Gastrocnemius medialis (tissue), 4 donors: ENCODE measurements around the gene NXPH3.

Experiments used
- CTCF ChIP-seq, 5 experiments: fragments of 450-650 bp in 3 of 5; fragments of 200-600 bp in 2 of 5; sonication (generic) in 2 of 5; IDR thresholded peaks in 4 of 5; conservative IDR thresholded peaks in 1 of 5; 1 replicate in 4 of 5; 2 replicates in 1 of 5; pipeline ENCODE4 v1.5.1; 2016 to 2019; ENCODE audit warnings: antibody characterized with exemption in 5 of 5, mild to moderate bottlenecking in 3 of 5, moderate library complexity in 3 of 5
- POLR2A ChIP-seq, 2 donors: fragments of 450-650 bp; IDR thresholded peaks; one replicate each; pipeline ENCODE4 v1.6.1; 2017; ENCODE audit warnings: antibody characterized with exemption in 2 of 2, mild to moderate bottlenecking in 2 of 2, moderate library complexity in 2 of 2

DNA sequence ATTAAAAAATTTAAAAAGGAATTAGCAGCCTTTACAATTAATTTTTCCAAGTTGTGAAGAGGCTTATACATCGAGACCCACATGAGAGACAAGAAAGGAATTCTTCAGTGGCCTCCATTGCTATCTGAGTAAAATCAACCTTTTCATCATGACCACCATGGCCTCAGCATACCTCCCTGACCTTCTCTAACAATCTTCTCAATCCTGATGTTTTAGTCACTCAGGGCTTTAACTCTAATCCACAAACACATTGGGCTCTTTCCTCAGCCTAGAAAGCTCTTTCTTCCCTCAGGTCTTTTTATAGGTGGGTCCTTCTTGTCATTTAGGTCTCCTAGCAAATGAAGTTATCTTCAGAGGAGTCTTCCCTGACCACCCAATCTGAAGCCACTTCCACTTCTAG lies 55.8 kb downstream of the NXPH3 start:
- no peak for TF ChIP-seq POLR2A (IDR thresholded peaks at IDR 0.05)
- TF ChIP-seq CTCF (IDR thresholded peaks at IDR 0.05 in 4 of 5, conservative IDR thresholded peaks at IDR 0.05 in 1 of 5), result no peak
